ENCODE results near the gene CCDC85A. TPM values are rescaled to one million over a fixed set of nuclear protein-coding genes. Genes with fewer than 3 reads are reported as not detected.

Gene CCDC85A
- total and polyA plus RNA-seq, 2 of the 8 experiments (the other 6 are each of a cell fraction or from before 2014, with no cell fraction given) = 0.20 TPM; not detected in 1

DNA sequence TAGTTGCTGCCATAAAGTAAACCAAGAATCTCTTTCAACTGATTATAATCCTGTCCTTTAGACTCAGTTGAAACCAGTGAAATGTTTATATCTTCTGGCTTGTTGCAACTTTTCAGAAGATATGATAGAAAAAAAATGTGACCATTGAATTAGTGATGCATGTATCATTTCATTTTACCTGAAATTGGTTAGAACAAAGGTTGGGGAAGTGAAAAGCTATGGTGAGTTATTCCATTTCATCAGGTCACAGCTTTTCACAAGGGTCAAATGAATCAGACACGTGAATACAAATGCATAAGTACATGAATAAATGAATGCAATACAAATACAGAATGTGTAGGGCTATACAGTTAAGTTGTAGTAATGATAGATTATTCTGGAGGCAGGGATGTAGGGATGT, 15.1 kb downstream of the CCDC85A start:
- 71% methylated on average over 1 of the region's 1 CpG; no CpG with 5 or more reads in 1 of the 2 experiments for WGBS, 2 experiments (ENCODE audit: extremely low coverage in 1 of 2, insufficient coverage in 1 of 2, insufficient read length in 1 of 2, insufficient replicate concordance in 2 of 2, low coverage in 1 of 2, low lambda C conversion rate in 2 of 2, missing lambda C conversion rate in 1 of 2)
- Histone ChIP-seq H2BK5ac (ENCODE audit: low read depth, low read length) (no peak overlapping the region), H3K4me1 (replicated peaks in 1 of 4; ENCODE audit: control insufficient read depth in 3 of 4, insufficient read depth in 4 of 4, low read length in 3 of 4) (no peaks in the 10 kb centered on the region), H3K18ac (ENCODE audit: extremely low read depth, low read length) (no peak overlapping the region), H3K23me2 (ENCODE audit: low read depth, low read length) (no peaks in the 10 kb centered on the region; the same call in 1 of the 2 replicates), H3K4me3 (ENCODE audit: extremely low read depth in 1 of 4, insufficient read depth in 2 of 4, low read depth in 3 of 4, low read length in 4 of 4) (no peak overlapping the region), H3K56ac (replicated peaks; ENCODE audit: insufficient read length, low read depth, low read length) (no peak overlapping the region), H4K8ac (ENCODE audit: extremely low read depth, insufficient read depth, low read length) (no peak overlapping the region), H4K5ac (ENCODE audit: insufficient read length, low read depth, low read length) (no peak overlapping the region), H2BK120ac (replicated peaks; ENCODE audit: low read depth, low read length) (no peak overlapping the region), H3K27ac (ENCODE audit: low read depth, low read length) (no peak overlapping the region), H2AFZ (ENCODE audit: low read length) (no peak overlapping the region), H4K91ac (replicated peaks; ENCODE audit: insufficient read length, low read length) (no peak overlapping the region), H3K14ac (ENCODE audit: insufficient read length) (no peak overlapping the region), H2BK20ac (ENCODE audit: low read length) (no peak overlapping the region), H4K20me1 (replicated peaks in 1 of 2; ENCODE audit: control insufficient read depth in 1 of 2, insufficient read depth in 2 of 2, low read length in 2 of 2) (no peaks in the 10 kb centered on the region), H3K4me2 (ENCODE audit: insufficient read depth in 1 of 2, low read depth in 2 of 2, low read length in 2 of 2) (no peak overlapping the region), H2AK5ac (ENCODE audit: low read depth, low read length) (no peak overlapping the region), H2BK15ac (ENCODE audit: low read length) (no peak overlapping the region), H3K27me3 (replicated peaks in 1 of 4; ENCODE audit: control insufficient read depth in 3 of 4, extremely low read depth in 1 of 4, insufficient read depth in 3 of 4, low read length in 3 of 4) (no peaks in the 10 kb centered on the region), H3K4ac (replicated peaks; ENCODE audit: insufficient read length, low read depth, low read length) (no peak overlapping the region), H3K9ac (replicated peaks in 1 of 4; ENCODE audit: extremely low read depth in 1 of 4, low read depth in 3 of 4, low read length in 3 of 4) (no peak overlapping the region), H3K9me3 (ENCODE audit: insufficient read depth in 2 of 2, low read depth in 1 of 2, low read length in 1 of 2) (no peaks in the 10 kb centered on the region), H3K79me2 (ENCODE audit: control insufficient read depth in 1 of 2, insufficient read depth in 2 of 2, low read length in 2 of 2) (no peaks in the 10 kb centered on the region), H3K36me3 (ENCODE audit: control insufficient read depth in 2 of 4, insufficient read depth in 4 of 4, low read length in 3 of 4) (no peaks in the 10 kb centered on the region), H3K23ac (ENCODE audit: insufficient read length) (no peak overlapping the region), H2BK12ac (ENCODE audit: low read depth, low read length) (no peak overlapping the region), H3K79me1 (ENCODE audit: low read depth, low read length) (no peaks in the 10 kb centered on the region)
- FAIRE-seq (no peak), DNase-seq (ENCODE audit: low read depth in 1 of 2, low spot score in 2 of 2) (no peak)
- POLR2A ChIA-PET (ENCODE audit: partially characterized antibody) = no interaction called here
- CTCF ChIA-PET (ENCODE audit: partially characterized antibody) = interaction anchor here (0.6 kb wide), 1 partner anchor 21 kb away, joined by 3 read pairs; no protein-coding TSS in a partner anchor
- TF ChIP-seq CHD1 (IDR thresholded peaks at IDR 0.05; ENCODE audit: low read depth, low read length) = no peak

All from H1 (cell line).